KG1 (cell line): Measurements from ENCODE around the gene LRRC23.

Experiments
- DNase-seq: peaks from one replicate; lab custom pipeline; 2025; lab: John Stamatoyannopoulos, UW

The LRRC23 gene

DNA sequence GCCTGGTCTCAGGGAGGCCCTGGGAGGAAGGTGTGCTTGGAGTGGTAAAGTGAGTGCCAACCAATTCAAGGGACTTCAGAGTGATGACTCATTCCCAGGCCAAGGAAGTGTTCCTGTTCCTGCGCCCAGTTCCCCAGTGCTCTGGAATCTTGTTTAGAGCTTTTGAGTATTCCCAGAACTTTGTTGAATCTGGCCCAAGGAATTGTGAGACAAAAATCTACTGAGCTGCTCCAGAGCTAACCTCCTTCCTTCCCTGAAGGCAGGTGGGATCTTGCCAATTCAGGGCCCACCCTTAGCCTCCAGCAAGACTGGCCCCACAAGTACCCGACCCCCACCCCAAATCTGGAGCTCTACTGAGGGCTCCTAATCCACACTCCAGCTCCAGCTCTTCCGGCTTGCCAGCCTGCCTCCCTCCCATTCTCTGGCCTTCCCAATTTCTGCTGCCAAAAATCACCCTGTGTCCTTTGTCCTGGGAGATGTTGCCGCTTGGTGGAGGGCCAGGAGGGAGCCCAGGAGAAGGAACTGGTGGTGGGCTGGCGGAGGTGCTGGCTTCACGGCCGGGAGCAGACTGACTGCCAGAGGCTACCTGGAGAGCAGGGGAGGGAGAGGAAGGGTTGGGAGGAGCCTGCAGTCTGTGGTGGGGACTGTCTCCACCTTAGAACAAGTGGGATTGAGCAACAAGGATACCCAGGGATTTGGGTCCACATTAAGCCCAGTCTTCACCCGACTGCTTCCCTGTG is 21.1 kb downstream of the LRRC23 start:
- no peak for DNase-seq

GRCh38 chr12:6927379-6928021 is 22.9 kb downstream of the LRRC23 start, which contains the start of gene ATN1:
ATN1 (plus strand) TSS chr12:6927959; CDS start chr12:6934002, 6,043 bp downstream.
- DNase-seq, result no peak

DNA sequence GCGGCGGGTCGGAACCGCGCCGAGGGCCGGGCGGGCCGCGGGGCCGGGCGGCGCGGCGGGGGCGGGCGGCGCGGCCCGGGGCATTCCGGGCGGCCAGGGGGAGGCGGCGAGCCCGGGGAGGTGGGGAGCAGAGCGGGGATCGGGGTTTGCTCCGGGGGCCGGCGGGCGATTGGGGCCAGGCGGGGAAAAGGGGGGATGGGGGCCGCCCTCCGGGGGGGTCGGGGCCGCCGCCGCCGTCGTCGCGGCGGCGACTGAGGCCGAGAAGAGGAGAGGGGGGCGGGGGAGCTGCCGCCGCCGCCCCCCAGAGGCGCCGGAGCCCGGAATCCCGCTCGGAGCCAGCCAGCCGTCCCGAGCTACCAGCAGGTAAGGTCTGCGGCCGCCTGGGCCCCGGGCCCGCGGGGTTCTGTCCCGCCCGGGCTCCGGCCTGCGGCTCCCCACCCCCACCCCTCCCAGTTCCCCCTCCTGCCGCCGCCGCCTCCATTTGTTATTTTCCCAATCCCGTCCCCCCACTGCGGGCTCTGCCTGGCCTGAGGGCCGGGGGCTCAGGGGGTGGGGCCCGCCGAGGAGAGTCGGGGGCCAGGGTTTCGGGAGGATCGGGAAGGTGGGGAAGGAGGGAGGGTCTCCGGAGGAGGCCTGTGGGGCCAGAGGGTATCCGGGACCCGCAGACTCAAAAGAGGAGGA is 23.5 kb downstream of the LRRC23 start:
- no peak for DNase-seq

DNA sequence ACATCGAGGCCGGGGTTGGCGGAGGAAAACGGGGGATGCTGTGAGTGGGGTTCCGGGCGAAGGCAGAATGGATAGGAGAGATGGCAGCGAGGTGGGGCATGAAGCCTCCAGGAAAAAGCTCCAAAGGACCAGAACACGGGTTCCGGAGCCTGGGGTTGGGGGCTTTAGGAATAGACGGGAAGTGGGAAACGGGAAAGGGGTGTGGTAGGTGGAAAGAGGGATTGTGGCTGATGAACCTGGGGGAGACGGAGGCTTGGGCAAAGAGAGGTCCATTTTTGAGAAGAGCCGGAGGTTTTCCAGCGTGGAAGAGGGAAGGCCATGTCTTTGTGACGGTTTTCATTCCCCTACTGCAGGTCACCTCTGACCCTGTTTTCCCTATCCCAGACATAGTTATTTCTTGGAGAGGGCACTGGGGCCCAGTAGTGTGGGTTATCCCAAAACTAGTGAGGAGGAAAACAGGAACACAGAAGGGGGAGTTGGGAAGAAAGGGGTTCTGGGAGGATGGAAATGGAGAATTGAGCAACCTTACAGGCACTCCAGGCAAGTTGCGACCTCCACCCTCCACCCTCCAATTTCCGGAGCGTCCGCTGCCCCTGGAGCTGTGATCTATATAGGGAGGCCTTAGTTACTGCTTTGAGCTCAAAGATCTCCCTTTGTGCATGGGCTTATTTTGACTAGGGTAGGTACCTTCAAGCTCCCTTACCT is 24.2 kb downstream of the LRRC23 start:
- DNase-seq, result no peak

DNA sequence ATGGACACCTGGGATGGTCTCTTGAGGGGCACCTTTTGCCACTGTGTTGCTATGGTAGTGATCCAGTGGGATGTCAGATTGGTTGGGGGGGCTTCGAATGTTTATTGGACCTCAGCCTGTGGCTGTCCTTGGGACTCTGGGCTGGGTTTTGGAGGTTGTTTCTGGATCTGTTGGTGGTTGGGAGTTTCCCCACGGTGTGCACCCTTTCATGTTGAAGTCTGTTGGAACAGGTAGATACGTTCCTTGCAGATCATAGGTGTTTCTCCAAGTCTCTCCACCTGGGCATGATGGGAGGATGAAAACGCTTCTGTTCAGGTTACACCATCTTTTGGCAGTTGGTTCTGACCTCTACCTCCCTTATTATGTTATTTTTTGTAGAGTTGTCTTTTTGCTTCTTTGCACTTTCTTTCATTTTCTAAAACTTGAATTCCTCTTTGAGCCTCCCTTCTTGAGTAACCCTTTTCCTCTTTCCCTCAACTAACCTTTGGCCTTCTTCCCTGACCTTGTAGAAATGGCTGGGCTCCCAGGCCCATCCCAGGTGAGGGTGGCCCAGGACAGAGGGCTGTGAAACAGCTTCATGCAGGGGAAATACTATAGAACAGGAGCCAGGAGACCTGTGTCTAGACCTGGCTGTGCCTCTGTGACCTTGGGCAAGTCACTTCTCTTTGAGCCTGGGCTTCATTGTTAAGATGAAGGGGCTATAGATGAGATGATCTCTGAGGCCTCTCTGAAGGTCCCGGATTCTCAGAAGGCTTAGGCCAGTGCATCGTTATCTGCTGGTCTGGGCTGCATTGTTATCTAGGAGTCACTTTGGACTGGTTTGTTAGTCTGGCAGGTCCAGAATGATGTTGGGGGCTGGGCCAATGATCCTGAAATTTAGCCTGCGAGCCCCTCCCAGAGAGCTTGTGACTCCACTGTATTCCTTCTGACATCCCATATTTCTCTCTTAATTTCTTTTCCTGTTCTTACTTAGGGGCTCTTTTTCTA is 25.1 kb downstream of the LRRC23 start:
- DNase-seq, result no peak

DNA sequence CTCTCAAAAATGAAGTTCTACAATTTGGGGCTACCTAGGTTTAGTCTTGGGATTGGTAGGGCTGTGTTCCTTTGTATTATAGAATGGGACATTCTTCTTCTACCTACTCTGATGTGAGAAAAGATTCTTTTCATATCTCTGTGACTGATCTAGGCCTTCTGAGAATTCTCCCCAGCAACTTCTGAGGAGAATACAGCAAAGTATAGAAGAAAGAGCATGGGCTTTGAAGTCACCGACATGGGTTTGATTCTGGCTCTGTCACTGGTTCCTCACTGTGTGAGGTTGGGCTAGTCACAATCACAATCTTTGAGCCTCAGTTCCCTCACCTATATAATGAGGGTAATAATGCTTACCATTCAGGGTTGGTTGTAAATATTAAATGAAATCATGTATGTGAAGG is 28.1 kb downstream of the LRRC23 start:
- no peak for DNase-seq

- DNase-seq, result no peak
Observed at GRCh38 chr12:6934110-6934509, 29.5 kb downstream of the LRRC23 start.

DNA sequence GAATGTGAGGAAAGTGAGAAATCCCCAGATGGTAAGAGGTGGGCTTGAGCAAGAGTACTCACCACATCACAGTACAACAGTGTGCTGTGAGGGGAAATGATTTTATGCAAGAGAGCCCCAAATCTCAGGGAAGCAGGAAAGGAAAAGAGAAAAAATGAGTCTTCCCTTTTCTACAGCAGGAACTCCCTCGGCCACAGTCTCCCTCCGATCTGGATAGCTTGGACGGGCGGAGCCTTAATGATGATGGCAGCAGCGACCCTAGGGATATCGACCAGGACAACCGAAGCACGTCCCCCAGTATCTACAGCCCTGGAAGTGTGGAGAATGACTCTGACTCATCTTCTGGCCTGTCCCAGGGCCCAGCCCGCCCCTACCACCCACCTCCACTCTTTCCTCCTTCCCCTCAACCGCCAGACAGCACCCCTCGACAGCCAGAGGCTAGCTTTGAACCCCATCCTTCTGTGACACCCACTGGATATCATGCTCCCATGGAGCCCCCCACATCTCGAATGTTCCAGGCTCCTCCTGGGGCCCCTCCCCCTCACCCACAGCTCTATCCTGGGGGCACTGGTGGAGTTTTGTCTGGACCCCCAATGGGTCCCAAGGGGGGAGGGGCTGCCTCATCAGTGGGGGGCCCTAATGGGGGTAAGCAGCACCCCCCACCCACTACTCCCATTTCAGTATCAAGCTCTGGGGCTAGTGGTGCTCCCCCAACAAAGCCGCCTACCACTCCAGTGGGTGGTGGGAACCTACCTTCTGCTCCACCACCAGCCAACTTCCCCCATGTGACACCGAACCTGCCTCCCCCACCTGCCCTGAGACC is 31.0 kb downstream of the LRRC23 start:
- DNase-seq, result no peak

DNA sequence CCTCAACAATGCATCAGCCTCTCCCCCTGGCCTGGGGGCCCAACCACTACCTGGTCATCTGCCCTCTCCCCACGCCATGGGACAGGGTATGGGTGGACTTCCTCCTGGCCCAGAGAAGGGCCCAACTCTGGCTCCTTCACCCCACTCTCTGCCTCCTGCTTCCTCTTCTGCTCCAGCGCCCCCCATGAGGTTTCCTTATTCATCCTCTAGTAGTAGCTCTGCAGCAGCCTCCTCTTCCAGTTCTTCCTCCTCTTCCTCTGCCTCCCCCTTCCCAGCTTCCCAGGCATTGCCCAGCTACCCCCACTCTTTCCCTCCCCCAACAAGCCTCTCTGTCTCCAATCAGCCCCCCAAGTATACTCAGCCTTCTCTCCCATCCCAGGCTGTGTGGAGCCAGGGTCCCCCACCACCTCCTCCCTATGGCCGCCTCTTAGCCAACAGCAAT is 31.6 kb downstream of the LRRC23 start:
- DNase-seq, result no peak

- no peak for DNase-seq
Observed at GRCh38 chr12:6936636-6937480, 32.2 kb downstream of the LRRC23 start.

GRCh38 chr12:6937481-6938352 is 33.1 kb downstream of the LRRC23 start:
- peak; percentile 92 for DNase-seq

- DNase-seq, result no peak
Observed at GRCh38 chr12:6938353-6939190, 34.0 kb downstream of the LRRC23 start.

- DNase-seq, result no peak
Observed at GRCh38 chr12:6939191-6939540, 34.5 kb downstream of the LRRC23 start.

DNA sequence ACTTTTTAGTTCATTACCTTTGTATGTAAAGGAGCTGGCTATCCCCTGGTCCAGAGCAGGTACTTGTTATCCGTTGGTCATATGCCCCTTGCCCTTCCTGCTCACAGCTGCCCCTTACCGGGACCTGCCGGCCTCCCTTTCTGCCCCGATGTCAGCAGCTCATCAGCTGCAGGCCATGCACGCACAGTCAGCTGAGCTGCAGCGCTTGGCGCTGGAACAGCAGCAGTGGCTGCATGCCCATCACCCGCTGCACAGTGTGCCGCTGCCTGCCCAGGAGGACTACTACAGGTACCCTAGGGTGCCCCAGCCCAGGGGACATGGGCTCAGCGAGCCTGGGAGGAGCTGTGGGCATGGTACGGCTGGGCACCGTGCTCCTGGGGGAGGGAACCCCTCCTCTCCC is 36.6 kb downstream of the LRRC23 start:
- no peak for DNase-seq

DNA sequence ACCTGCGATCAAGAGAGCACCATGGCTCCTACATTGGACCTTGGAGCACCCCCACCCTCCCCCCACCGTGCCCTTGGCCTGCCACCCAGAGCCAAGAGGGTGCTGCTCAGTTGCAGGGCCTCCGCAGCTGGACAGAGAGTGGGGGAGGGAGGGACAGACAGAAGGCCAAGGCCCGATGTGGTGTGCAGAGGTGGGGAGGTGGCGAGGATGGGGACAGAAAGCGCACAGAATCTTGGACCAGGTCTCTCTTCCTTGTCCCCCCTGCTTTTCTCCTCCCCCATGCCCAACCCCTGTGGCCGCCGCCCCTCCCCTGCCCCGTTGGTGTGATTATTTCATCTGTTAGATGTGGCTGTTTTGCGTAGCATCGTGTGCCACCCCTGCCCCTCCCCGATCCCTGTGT is 37.2 kb downstream of the LRRC23 start:
- no peak for DNase-seq

DNA sequence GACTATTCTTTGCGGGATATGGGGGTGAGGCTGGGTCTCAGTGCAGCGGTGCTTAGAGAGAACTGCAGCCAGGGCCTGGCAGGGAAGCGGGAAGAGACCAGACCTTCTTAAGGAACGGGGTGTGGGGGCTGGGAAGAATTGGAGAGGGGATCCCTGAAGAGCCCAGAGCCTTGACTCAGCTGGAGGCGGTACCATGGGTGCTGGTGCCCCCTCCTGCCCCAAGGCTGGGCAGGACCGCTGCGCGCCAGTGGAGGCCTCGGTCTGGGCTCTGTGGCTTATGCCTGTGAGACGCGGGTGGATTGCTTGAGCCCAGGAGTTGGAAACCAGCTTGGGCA is 37.7 kb downstream of the LRRC23 start:
- no peak for DNase-seq

DNA sequence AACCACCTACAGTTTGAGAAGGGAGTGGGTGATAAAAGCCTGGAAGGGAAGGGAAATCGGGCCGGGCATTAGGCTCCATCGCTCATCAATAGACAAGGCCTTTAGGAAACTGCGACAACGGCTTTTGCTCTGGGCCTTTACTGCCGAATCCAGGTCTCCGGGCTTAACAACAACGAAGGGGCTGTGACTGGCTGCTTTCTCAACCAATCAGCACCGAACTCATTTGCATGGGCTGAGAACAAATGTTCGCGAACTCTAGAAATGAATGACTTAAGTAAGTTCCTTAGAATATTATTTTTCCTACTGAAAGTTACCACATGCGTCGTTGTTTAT is 38.7 kb downstream of the LRRC23 start:
- DNase-seq, result peak; percentile 89
